Colonic mucosa (tissue), 4 donors: ENCODE measurements around the gene LOXL3. TPM values are rescaled to one million over a fixed set of nuclear protein-coding genes. Genes with fewer than 3 reads are reported as not detected.
"Not testable (repeated sequence)": the region's sequence is repeated elsewhere in the genome, so short reads cannot be mapped to it uniquely, and the experiment has no call there.

ENCODE experiments used
- DNase-seq: peaks from one replicate; pipeline ENCODE4 v3.0.0-alpha.2; 2020
- H3K27ac ChIP-seq: fragments of 200-600 bp; one replicate; pipeline ENCODE4 v1.8.0; 2021
- H3K27me3 ChIP-seq: fragments of 200-600 bp; one replicate; pipeline ENCODE4 v1.8.0; 2021
- H3K36me3 ChIP-seq: fragments of 200-600 bp; one replicate; pipeline ENCODE4 v1.8.0; 2021
- H3K4me1 ChIP-seq: fragments of 200-600 bp; one replicate; pipeline ENCODE4 v1.8.0; 2021; ENCODE audit warnings: mild to moderate bottlenecking
- H3K4me3 ChIP-seq: fragments of 200-600 bp; one replicate; pipeline ENCODE4 v1.8.0; 2021
- H3K9ac ChIP-seq, 2 donors: one replicate each; pipeline ENCODE4 v1.7.0; 2013; ENCODE audit warnings: control low read depth in 2 of 2, low read depth in 2 of 2, low read length in 2 of 2
- H3K9me3 ChIP-seq: fragments of 200-600 bp; one replicate; pipeline ENCODE4 v1.8.0; 2021
- intact Hi-C: fragments of 100-400 bp; cut with DNase I; formaldehyde crosslinking; loops from one replicate; pipeline ENCODE4 v1.14.1; 2022
- total RNA-seq, 2 donors: library from RNA; stranded (reverse); fragmentation: NEBNext Ultra II Directional in 1 of 2; extraction: Animal tissue kit (Norgen Biotek cat#: 25700) in 1 of 2; gene quantifications; one replicate each; pipeline ENCODE4 v1.2.1, GENCODE V29; 2021
- TF ChIP-seq, protein P1 (sequence below): fragments of 200-600 bp; IDR thresholded peaks from one replicate; pipeline ENCODE4 v1.8.0; 2022; ENCODE audit warnings: antibody characterized with exemption, mild to moderate bottlenecking
- donor health status: healthy.
- donor health status: DM: no; HTN: no; CAD: no.
- donor health status: DM: no; HTN: no; CAD: no.

Gene LOXL3
- total RNA-seq, 2 donors from 2014 or later: 2.9 to 4.7 TPM

DNA sequence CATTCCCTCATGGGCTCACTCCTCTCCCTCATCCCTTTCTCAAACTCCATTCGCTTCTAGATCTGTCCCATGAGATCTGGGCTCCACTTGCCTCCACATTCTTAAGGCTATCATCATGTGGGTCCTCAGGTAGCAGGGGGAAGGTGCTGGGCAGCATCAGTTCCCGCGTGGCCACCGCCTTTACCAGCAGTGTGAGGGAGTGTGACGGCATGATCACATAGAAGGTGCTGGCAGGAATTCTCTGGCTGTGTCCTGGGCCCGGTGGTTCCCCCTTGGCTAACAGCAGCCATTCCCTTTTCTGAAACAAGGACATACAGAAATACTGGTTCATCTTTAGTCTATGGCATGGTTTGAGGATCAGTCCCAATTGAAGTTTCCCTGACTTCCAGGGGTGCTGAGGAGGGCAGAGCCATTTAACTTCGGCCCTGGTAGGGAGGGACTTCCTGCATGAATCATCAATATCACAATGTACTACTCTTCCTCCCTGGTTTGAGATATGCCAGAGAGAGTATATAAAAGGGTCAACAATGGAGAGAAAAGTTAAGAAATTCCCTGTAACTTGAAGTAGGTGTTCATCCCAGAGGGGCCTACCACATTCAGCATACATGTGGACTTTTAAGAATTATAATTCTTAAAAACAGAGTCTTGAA lies 8.5 kb upstream of the LOXL3 start:
- intact Hi-C loops: no loop called here
- Histone ChIP-seq H3K27me3 (no peaks in the 10 kb centered on the region), H3K27ac (no peak overlapping the region), H3K4me1 (no peaks in the 10 kb centered on the region), H3K36me3 (no peaks in the 10 kb centered on the region), H3K9me3 (no peaks in the 10 kb centered on the region), H3K4me3 (no peak overlapping the region), H3K9ac (no peak overlapping the region)
- TF ChIP-seq, protein P1, sequence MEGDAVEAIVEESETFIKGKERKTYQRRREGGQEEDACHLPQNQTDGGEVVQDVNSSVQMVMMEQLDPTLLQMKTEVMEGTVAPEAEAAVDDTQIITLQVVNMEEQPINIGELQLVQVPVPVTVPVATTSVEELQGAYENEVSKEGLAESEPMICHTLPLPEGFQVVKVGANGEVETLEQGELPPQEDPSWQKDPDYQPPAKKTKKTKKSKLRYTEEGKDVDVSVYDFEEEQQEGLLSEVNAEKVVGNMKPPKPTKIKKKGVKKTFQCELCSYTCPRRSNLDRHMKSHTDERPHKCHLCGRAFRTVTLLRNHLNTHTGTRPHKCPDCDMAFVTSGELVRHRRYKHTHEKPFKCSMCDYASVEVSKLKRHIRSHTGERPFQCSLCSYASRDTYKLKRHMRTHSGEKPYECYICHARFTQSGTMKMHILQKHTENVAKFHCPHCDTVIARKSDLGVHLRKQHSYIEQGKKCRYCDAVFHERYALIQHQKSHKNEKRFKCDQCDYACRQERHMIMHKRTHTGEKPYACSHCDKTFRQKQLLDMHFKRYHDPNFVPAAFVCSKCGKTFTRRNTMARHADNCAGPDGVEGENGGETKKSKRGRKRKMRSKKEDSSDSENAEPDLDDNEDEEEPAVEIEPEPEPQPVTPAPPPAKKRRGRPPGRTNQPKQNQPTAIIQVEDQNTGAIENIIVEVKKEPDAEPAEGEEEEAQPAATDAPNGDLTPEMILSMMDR: no peak
- no peak for DNase-seq

DNA sequence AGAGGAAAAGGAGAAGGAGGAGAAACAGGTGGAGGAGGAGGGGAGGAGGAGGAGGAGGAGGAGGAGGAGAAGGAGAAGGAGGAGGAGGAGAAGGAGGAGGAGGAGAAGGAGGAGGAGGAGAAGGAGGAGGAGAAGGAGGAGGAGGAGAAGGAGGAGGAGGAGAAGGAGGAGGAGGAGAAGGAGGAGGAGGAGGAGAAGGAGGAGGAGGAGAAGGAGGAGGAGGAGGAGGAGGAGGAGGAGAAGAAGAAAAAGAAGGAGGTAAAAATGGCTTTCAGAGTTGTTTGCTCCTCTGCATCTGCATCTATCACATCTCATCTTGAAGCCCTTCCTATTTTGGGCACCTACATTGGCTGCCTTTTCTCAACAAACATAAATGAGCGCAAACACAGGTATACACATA lies 7.3 kb upstream of the LOXL3 start:
- H3K9me3 ChIP-seq, intact Hi-C loops, H3K9ac ChIP-seq, H3K4me3 ChIP-seq, H3K4me1 ChIP-seq, H3K27me3 ChIP-seq, H3K27ac ChIP-seq, DNase-seq, H3K36me3 ChIP-seq: not testable (repeated sequence)

DNA sequence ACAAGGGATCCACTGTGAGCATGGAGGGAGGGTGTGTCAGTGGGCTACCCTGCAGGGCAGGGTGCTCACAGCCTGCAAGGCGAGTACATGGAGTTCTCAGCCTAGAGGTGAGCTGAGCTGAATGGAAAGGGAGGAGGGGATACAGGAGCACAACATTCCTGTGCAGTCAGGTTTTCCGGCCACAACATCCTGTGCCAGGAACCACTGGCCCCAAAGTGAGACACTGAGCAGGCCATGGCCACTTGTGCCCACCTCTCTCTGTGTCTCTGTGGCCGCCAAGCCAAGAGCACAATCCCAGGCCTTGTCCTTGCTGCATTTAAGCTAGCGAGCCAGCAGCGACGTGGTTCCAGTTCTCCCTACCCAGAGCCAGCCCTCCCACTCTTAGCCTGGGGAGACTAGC lies 6.8 kb upstream of the LOXL3 start:
- no peaks in the 10 kb centered on the region for H3K27me3 ChIP-seq
- intact Hi-C loops: no loop called here

DNA sequence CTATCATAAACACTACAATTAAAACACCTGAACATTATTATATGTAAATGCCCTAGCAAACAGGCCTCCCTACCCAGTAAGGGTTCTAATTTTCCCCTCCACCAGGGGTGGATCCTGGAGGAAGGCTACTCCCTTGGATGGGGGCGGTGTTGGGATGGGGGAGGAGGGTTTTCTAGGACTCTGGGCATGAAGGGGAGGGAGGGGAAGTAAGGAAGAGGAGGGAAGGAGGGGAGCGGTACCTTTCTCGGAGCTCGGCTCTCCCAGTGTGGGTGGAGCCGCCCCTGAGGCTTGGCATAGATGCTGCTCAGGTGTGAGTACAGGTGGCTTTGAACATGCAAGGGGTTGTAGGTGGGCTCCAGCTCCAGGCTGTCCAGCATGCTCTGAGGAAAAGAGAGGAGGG lies 6.2 kb upstream of the LOXL3 start:
- TF ChIP-seq, protein P1: no peak
- Histone ChIP-seq H3K4me3 (no peak overlapping the region), H3K27me3 (no peaks in the 10 kb centered on the region), H3K9me3 (no peaks in the 10 kb centered on the region), H3K36me3 (no peaks in the 10 kb centered on the region), H3K9ac (no peak overlapping the region), H3K27ac (no peak overlapping the region), H3K4me1 (no peaks in the 10 kb centered on the region)
- intact Hi-C loops: no loop called here
- peak; percentile 27 for DNase-seq

More for the DNA sequence above, 6.8 kb upstream of the LOXL3 start:
- no peak for DNase-seq
- Histone ChIP-seq H3K4me1 (no peaks in the 10 kb centered on the region), H3K27ac (no peak overlapping the region), H3K36me3 (no peaks in the 10 kb centered on the region), H3K9me3 (no peaks in the 10 kb centered on the region), H3K4me3 (no peak overlapping the region), H3K9ac (no peak overlapping the region)
- TF ChIP-seq, protein P1: no peak

DNA sequence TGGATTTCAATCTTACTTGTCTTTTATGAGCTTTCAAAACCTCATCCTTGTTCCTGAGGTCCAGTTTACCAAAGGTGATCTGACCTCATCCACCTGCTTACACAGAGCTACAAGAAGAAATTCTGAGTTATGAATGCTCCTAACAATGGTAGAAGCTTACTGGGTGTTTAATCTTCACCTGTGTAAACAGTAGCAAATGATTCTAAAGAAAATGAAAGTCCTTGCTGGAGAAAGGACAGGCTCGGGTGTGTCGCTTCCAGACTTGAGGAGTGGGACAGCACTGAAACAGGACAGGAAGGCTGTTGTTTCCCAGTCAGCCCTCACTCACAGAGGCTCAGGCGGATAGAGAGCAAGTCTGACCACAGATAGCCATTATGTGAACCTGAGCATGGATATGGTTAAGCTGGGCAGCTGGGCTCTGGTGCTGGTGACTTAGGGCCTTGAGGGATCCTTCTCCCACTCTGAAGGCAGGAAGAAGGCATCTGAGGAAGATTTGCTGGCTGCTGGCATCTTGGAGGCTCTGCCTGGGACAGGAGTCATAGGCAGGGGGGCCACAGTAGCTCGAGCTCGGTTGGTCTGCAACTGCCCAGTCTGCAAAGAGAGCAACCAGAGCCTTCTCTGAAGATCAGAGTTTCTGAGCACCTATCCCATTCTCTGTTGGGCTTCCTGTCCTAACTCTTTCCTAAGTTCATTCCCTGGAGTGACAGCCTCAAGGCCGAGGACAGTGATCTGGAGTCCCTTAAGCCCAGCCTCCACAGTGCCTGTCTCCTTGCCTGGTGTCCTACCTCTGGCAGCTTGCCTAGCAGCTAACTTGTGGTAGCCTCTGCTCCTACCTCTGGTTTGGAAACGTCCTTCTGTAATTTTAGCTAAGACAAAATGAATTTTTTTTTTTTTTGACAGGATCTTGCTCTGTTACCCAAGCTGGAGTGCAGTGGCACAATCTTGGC lies 4.8 kb upstream of the LOXL3 start:
- intact Hi-C loops: no loop called here
- Histone ChIP-seq H3K27me3 (no peaks in the 10 kb centered on the region), H3K9ac (peak overlapping the region in 1 of 2 donors; percentile 27), H3K27ac (peak overlapping the region; percentile 40), H3K9me3 (no peaks in the 10 kb centered on the region), H3K36me3 (no peaks in the 10 kb centered on the region), H3K4me1 (no peaks in the 10 kb centered on the region), H3K4me3 (no peak overlapping the region)
- TF ChIP-seq, protein P1: no peak
- no peak for DNase-seq
